ENCODE data around the gene APOF.
"Not testable (repeated sequence)": the region's sequence is repeated elsewhere in the genome, so short reads cannot be mapped to it uniquely, and the experiment has no call there.

The APOF gene

DNA sequence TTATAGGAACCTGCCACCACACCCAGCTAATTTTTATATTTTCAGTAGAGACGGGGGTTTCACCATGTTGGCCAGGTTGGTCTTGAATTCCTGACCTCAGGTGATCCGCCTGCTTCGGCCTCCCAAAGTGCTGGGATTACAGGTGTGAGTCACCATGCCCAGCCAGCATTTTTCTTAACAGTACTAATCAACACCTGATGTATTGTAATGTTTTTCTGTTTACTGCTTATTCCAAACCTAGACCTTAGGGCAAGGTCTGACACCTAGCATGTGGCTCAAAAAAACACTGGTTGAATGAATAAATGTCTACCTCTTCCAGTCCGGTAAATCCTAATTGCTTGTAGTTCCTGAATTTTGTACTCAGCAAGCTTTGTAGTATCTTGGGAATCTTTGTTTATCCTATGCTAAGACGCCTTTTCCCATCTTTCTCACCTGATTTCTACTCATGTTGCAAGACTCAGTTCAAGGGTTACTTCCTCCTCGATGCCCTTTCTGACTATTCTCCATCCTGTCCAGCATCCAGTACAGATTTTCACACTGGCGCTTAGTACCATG lies 31.6 kb downstream of the APOF start:
- no peak for FAIRE-seq

DNA sequence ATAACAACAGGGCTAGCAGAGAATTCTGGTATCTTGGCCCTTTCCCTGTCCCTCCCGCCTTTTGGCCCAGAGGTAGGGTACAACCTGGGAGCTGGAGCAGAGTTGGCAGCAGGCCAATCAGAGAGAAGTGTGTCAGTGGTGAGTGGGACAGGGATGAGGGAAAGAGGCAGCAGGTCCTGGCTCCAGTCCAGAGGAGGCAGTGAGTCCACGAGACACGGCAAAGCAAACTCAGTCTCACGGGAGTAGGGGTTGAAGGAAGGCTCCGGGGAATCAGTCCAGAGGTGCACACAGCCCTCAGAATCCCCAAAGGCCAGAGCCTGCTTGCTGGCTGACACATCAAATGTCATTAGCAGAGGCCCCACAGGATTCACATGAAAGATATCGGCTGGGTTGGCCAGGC lies 36.1 kb downstream of the APOF start:
- no peak for FAIRE-seq

DNA sequence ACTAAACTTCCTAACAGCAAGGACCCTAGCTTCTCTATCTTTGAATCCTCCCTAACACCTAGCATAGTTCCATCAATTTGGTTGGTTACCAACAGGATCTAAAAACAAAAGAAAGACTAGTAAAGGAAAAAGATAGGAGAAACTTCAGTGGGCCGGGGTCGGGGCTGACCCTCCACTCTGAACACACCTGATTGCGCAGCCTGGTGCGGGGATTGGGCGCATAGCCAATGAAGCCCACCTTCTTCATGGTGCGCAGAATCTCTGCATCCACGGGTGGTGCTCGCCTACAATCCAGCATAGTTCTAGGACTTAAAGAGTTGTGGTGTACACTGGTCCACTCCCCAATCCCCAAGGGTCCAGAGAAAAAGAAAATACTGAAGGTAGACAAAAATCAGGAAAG lies 36.5 kb downstream of the APOF start:
- FAIRE-seq: no peak

DNA sequence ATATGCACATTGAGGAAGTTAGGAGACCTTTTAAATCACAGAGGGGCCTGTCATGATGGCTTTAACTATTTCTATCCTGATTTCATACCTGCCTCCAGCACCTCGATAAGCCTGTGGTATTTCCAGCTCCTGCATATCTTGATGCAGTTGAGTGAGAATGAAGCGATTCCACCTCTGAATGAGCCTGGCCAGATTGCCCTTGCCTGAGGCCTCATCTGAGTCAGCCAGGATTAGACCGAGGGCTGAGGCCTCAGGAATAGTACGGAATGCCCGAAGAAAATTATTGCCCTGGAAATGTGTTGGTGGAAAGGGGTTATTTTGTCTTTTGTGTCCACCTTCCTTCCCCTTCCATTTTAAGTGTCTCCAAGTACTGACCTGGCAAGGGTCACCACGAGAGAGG lies 38.5 kb downstream of the APOF start:
- no peak for FAIRE-seq

DNA sequence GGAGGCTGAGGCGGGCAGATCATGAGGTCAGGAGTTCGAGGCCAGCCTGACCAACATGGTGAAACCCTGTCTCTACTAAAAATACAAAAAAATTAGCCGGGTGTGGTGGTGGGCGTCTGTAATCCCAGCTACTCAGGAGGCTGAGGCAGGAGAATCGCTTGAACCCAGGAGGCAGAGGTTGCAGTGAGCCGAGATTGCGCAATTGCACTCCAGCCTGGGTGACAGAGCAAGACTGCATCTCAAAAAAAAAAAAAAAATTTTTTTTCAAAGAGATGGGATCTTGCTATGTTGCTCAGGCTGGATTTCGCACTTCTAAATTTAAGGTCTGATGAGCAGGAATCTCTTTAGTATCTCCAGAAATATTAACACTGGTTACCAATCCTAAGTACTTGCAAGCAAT lies 41.0 kb downstream of the APOF start:
- FAIRE-seq: not testable (repeated sequence)

DNA sequence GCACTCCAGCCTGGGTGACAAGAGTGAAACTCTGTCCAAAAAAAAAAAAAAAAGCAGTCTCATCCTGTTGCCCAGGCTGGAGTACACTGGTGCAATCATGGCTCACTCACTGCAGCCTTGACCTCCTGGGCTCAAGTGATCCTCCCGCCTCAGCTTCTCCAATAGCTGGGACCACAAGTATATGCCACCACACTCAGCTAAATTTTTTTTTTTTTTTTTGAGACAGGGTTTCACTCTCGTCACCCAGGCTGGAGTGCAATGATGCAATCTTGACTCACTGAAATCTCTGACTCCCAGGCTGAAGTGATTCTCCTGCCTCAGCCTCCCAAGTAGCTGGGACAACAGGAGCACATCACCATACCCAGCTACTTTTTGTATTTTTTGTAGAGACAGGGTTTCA lies 41.6 kb downstream of the APOF start:
- FAIRE-seq: no peak

DNA sequence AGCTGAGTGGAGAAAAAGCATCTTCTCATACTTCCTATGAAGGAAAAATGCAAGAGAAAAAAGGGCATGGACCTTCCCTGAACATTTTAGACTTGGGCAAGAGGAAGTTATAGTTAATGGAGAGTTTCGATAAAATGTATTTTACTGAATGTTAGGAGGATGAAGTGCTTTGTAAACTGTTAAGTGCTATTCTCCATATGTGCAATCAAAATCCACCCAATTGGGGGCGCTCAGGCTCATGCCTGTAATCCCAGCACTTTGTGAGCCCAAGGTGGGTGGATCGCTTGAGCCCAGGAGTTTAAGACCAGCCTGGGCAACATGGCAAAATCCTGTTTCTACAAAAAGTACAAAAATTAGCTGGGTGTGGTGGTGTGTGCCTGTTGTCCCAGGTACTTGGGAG lies 45.0 kb downstream of the APOF start:
- no peak for FAIRE-seq

DNA sequence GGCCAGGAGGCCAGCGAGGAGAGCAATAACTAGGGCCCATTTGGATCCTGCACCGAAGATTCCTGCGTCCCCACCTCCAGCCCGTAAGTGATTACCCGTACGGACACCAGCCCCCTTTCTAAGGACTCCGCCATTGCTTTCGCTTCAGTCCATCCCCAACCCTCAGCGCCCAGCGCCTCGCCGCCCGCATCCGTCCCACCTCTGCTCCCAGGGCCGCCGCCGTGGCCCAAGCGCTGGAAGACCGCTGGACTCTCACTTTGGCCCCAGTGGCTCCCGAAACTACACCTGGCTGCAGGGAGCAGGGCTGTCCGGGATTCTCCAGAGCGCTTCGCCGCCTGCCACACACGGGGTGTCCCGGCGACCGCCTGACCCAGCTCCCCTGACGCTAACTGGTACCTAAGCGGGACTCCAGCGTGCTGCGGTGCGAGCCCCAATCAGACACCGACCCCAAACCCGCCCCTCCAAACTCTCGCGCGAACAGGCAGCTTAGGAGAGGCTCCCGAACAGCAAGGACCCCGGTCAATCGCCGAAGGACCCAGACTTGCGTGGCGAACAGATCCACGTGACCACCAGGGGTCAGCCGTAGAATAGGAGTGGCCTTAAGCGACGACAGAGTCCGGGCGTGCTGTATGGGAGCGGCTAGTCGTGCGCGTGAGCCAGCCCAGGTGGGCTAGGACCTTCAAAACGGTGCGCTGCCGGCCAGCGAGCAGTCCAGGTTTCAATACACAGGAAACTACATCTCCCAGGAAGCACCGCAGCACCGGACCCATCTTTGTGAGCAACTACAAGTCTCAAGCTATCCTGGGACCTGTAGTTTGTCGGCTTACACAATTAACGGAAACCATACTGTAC lies 46.8 kb downstream of the APOF start, which contains the start of gene CNPY2:
TSS of gene CNPY2 (minus strand) at position 367 of the 852 bp plus-strand sequence. CDS start 771 bp downstream, outside the sequence.
- FAIRE-seq: no peak

DNA sequence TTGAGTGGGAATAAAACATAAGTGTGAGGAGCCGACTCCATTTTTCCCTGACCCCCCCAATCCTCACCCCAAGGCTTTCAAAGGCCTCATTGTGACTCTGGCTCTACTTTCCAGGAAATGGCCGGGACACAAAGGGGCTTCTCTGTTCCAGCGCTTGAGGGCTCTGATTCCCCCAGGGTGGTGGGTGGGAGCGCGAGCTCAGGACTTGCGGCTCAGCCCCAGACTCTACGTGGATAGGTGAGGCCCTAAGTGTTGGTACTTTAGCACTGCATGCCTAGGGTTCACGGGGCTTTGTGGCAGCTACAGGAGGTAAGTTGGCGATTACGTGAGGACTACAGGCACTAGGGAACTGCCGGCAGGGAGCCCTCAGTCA lies 47.4 kb downstream of the APOF start:
- FAIRE-seq: no peak

DNA sequence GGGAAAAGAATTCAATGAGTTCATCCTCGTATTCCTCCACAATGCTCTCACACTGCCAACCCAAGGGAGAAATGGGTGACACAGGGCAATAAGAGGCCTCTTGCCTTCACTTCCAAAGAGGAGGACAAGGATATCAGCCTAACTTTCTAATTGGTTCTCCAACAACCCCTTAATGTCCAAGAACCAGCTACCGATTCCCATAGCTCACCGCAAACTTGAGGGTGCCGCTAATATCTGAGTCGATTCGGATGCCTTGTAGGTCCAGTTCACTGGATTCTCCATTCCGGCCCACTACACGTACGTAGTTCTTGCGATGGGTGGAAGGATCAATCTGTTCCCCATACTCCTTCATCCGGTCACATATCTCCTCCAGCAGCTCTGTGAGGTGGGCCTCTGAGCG lies 51.7 kb downstream of the APOF start:
- FAIRE-seq: no peak
